Stimulated activated CD4-positive, alpha-beta T cell treated with anti-CD3 and anti-CD28 coated beads, Interleukin-2, amount 100 ng/mL, for 48 hours (primary cell): ENCODE results near the gene KPNA1.
A peak's percentile ranks its signal among the peaks of the same experiment; 100 is the strongest.
"Not testable (repeated sequence)": the region's sequence is repeated elsewhere in the genome, so short reads cannot be mapped to it uniquely, and the experiment has no call there.

Source experiments
- DNase-seq, 2 donors: peaks; one replicate each; pipeline ENCODE4 v3.0.0-alpha.2; 2020

KPNA1 gene

DNA sequence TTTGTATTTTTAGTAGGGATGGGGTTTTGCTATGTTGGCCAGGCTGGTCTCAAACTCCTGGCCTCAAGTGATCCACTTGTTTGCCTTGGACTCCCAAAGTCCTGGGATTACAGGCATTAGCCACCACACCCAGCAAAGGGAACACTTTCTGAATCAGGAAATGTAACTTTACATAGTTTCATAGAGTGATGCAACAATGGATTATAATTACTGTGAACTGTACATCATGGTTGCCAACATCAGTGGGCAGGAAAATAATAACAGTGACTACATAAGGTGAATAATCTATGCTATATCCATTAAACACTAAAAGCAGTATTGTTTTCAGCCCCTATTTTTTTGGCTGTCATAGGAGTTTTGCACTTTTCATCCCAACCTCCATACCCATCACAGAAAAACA is 5.0 kb upstream of the KPNA1 start:
- DNase-seq, result no peak

DNA sequence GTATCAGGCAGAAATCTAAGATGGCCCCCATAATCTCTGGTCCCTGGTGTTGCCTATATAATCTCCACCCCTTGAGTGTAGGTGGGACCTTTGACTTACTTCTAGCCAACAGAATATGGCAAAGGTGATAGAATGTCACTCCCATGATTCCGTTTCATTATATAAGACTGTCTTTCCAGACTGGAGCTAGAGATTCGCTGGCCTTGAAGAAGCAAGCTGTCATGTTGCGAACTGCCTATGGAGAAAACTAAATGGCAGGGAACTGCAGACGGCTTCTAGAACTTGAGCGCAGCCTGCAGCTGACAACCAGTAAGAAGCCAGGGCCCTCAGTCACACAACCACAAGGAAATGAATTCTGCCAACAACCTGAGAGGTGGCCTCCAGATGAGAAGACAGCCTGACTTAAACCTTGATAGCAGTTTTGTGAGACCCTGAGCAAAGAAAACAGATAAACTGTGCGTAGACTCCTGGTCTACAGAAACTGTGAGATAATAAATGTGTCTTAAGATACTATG is 2.2 kb upstream of the KPNA1 start:
- DNase-seq, result no peak

DNA sequence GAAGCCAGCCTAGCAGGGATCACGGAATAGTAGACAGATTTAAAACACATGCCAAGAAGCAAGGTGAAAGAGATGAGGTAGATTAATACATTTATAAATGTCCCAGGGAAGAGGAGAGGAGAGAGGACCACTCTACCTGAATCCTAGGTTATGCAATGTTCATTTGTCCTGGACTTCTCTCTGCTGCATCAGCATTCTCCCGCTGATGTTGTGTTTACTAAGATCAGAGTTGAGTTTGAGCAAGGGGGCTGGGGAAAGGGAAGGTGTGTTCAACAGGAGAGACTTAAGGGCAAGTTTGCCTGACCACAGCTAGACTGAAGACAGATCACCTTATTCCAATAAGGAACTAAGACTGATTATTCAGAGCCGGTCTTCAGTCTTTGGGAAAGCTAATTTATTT is 1.1 kb upstream of the KPNA1 start:
- DNase-seq, result no peak

DNA sequence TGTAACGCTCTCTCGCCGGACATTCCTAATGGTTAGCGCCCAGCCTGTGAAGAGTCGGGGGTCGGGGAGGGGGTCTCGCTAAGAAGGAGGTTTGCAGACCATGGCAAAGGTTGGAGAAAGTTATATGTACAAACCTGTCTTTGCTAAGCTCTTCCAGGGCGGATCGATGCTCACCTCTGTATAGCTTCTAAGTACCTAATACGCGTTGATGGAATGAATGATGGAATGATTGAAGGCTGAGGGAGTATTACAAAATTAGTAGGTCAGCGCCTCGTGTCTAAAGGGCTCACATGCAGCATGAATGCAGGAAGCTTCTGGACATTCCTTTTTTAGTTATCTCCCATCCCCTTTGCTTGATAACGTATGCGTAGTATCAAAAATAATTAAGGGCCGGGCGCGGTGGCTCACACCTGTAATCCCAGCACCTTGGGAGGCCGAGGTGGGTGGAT is 305 bp upstream of the KPNA1 start:
- DNase-seq, result no peak

DNA sequence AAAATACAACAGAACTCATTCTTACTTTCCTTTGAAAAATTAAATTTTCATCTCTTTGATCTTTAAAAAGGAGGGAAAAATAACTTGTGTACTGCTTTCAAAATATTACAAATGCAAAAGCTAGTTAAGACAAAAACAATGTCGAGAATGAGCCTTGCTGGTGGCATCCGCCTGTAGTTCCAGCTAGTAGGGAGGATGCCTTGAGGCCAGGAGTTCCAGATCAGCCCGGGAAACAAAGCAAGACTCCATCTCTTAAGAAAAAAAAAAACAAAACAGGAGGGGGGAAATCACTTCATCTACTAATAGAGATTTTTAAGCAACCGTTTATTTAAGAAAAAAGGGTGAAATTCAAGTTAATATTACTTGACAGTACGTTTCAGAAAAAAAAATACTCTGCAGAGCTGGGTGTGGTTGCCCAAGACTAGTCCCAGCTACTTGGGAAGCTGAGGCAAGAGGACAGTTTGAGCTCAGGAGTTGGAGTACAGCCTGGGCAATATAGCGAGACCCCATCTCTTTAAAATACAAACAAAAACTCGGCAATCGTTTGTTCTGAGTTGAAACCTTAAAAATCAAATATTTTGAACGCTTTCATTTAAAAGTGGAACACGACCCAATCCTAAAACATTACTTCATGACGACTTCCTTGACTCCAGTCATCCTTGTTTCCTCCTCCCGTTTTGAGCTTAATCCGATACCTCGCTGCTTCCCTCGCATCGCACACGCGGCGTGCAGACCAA is 1.2 kb downstream of the KPNA1 start:
- DNase-seq, result no peak

DNA sequence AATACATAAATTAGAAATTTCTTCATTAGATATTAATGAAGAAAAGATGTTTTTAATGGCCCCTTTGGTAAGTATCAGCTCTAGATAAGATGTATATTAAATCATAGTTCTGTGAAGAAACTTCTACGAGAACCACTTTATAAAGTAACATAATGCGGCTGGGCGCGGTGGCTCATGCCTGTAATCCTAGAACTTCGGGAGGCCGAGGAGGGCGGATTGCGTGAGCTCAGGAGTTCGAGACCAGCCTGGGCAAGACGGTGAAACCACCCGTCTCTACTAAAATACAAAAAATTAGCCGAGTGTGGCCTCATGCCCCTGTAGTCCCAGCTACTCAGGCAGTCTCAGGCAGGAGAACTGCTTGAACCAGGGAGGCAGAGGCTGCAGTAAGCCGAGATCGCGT is 2.5 kb downstream of the KPNA1 start:
- no peak for DNase-seq

DNA sequence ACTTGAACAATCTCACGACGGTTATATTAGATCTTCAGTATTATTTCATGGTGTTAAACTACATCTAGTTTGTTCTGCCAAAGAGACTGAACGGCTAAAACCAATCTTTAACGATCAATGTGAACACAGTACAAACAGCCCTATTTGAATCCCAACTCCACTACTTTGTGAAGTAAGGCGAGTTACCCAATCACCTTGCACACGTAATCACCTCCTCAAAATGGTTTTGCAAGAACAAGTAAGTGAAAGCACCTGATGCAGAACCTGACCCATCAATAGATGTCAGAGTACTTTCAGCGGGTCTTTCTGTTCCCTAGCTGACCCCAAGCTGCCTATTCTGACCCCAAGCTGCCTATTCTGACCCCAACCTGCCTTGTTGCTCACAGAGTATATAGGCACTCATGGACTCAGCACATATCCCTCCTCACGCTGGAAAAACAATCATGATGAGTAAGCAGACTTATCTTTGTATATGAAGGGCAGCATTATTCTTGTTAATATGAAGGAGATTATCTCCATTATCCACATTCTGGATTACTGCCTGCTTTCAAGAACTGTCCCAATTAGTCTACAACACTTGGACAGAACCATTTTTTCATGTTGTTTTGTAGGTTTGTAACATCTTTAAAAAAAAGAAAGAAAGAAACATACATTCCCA is 3.7 kb downstream of the KPNA1 start:
- DNase-seq, result no peak

DNA sequence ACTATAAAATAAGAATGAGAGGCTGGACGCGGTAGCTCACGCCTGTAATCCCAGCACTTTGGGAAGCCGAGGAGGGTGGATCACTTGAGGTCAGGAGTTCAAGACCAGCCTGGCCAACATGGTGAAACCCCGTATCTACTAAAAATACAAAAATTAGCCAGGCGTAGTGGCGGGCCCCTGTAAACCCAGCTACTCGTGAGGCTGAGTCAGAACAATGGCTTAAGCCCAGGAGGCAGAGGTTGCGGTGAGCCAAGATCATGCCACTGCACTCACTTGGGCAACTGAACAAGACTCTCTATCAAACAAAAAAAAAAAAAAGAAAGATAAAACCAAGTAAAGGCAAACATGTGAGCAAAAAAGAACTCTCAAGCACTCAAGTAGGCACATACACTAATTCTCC is 5.8 kb downstream of the KPNA1 start:
- not testable (repeated sequence) for DNase-seq

DNA sequence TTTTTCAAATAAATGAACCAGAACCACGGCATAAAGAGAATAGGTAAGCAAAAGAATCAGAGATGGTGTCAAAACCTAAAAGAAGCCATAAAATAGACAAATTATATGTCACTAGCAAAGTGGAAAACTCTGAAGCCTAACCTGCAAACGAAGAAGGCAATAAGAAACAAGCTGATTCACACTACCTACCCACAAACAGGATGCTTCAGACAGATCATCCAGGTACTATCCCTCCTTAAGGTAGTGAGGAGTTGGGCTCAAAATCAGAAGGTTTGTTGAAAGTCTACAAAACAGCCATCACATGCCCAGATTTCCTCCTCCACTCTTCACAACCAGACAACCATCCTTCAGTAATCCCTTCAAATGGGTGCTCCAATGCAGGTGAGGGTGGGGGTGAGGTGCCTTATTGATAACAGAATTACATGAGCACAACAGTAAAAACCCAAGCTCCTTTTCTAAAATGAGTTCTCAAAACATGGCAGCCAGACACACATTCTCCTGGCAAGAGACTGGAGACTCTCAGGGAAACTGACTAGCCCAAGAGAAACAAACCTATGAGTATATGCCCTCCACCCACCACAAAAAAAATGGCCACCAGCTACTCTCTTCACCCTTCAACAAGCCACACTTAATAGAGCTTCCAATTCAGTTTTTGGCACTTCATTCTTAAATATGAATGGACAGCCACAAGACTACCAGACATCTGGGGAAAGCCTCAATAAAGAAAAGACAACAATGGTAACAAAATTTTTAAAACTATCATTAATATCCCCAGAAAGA is 6.4 kb downstream of the KPNA1 start:
- DNase-seq, result no peak

DNA sequence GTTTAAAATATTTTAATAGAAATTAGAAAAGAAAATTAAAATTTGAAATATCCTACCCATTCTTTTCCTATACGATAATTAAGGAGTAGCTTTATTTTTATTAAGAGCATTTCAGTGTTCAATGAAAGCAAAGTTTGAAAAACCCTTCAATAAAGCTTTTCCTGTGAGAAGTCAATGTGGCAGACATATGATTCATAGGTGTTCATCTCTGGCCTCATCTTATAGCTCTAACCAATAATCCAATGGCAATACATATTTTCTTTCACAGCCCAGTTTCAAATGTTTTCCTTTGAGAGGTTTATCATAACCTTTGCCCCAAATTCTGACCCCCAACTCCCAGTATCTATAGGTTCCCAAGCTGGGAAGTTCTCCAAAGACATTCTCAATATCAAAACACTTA is 8.3 kb downstream of the KPNA1 start:
- no peak for DNase-seq

DNA sequence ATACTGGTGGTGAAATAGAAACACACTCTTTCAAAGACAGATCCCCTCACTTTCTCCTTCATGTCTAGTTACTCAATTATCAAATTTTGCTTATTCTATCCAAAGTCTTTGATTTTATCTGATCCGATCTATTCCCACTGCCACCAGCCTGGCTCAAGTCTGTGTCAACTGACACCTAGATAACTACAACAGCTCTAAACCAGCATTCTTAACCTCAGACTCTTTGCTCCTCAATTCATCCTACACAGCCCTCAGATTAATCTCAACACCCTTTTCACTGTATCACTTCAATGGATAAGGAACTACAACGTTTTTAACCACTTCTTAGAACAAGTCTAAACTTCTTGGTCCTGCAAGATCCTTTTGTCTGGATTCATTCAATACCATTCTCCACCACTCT is 9.1 kb downstream of the KPNA1 start:
- DNase-seq, result no peak

DNA sequence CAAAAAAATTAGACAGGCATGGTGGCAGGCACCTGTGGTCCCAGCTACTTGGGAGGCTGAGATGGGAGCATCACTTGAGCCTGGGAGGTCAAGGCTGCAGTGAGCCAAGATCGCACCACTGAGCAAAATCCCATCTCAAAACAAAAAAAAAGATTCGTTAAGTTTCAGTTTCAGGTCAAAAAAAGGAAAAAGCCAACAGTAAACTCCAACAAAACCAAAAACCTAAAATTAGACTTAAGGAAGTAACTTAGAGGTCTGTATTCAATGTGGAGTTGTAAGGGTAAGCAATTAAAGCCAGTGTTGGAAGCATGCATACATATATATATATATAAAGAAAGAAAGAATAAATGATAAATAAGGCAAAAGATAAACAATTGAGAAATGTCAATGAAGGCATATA is 11.8 kb downstream of the KPNA1 start:
- no peak for DNase-seq

DNA sequence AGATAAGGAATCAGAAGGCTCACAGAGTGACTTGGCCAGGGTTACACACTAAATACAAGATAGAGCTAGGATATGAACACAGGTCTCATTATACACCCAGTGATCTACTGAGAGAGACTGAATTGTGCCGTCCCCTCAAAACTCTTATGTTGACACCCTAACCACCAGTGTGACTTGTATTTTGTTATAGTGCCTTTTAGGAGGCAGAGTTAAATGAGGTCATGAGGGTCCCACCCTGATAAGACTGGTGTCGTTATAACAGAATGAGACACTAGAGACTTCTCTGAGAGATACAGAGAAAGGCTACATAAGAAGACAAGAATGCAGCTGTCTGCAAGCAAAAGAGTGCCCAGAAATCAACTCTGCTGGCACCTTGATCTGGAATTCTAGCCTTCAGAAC is 12.6 kb downstream of the KPNA1 start:
- no peak for DNase-seq

DNA sequence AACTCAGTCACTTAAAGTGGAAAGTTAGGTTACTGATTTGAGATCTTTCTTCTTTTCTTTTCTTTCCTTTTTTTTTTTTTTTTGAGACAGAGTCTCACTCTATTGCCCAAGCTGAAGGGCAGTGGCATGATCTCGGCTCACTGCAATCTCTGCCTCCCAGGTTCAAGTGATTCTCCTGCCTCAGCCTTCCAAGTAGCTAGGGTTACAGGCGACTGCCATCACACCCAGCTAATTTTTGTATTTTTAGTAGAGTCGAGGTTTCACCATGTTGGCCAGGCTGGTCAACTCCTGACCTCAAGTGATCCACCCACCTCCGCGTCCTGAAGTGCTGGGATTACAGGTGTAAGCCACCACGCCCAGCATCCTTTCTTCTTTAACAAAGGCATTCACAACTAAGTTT is 13.8 kb downstream of the KPNA1 start:
- DNase-seq, result not testable (repeated sequence)

DNA sequence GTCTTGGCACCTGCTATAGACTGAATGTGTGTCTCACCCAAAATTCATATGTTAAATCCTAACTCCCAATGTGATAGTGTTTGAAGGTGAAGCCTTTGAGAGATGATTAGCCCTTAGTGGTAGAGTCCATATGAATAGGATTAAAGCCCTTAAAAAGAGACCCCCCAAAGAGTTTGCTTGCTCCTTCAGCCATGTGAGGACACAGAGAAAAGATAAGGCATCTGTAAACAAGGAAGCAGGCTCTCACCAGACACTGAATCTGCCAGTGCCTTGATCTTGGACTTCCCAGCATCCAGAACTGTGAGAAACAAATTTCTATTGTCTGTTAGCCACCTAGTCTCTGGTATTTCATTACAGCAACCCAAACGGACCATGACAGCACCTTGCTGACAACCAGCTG is 16.6 kb downstream of the KPNA1 start:
- DNase-seq, result no peak

DNA sequence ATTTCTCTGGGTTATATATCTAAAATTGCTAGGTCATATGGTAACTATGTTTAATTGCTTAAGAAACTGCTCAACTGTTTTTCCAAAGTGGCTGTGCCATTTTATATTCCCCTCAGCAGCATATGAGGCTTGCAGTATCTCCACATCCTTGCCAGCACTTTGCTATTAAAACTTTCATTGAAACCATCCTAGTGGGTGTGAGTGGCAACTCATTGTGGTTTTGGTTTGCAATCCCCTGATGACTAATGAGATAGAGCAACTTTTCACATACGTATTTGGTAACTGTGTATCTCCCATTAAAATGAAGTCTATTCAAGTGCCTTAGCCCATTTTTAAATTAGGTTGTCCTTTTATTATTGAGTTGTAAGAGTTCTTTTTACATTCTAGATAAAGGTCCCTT is 17.3 kb downstream of the KPNA1 start:
- DNase-seq, result peak in 1 of 2 donors; percentile 28

DNA sequence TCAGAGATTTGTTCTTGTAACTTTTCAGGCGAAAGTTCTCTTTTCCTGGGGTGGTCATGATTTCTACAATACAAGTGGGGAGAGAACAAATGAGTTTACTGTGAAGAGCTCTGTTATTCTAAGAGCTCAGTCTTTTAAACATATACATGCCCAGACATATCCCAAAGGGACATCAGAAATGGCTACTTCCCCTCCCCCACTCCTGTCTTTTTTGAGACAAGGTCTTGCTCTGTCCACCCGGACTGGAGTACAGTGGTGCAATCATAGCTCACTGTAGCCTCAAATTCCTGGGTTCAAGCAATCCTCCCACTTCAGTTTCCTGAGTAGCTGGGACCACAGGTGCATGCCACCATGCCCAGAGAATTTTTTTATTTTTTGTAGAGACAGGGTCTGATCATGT is 18.2 kb downstream of the KPNA1 start:
- DNase-seq, result no peak

DNA sequence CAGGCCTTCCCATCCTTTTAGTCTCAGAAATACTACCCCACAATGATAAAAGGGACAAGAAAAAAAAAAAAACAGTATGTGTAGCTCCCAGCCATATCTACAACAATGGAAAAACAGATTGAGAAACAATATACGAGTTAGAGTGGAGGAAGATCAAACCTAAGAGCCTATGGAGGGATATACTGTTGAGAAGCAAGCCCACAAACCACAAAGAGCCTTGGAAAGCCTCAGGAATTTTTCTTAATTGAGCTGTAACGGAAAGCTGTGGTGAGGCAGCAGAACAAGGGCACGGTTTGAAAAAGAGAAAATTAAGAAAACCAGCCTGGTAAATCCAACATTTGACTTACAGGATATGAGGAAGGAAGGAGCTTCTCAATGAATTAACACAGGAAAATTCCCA is 21.4 kb downstream of the KPNA1 start:
- DNase-seq, result no peak

DNA sequence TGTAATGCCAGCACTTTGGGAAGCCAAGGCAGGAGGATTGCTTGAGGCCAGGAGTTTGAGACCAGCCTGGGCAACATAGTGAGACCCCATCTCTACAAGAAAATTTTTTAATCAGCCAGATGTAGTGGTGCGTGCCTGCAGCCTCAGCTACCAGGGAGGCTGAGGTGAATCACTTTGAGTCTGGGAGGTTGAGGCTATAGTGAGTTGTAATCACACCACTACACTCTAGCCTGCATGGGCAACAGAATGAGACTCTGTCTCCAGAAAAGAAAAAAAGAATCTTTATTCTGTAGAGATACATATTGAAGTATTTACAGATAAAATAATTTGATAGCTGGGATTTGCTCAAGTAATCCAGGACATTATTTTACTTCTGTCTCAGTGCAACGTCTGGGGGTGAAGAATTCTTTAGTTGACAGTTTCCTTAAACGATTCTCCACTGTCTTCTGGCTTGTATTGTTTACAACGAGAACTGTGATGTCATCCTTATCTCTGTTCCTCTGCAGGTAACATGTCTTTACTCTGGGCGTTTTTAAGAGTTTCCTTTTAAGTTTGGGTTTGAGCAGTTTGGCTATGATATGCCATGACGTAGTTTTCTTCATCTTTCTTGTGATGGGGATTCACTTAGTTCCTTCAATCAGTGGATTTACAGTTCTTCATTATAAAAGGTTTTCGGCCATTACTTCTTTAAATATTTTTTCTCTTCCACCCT is 26.3 kb downstream of the KPNA1 start:
- DNase-seq, result no peak

DNA sequence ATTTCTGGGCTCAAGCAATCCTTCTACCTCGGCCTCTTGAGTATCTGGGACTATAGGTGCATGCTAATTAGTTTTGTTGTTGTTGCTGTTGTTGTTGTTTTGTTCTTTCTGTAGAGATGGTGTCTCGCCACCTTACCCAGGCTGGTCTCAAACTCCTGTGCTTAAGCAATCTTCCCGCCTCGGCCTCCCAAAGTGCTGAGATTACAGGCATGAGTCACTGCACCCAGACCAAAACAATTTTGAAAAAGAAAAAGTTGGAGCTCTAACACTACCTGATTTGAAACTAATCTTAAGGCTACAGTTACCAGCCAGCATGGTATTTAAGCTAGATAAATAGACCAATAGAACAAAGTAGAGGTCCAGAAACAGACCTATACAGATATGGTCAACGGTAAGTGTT is 29.8 kb downstream of the KPNA1 start:
- DNase-seq, result no peak

DNA sequence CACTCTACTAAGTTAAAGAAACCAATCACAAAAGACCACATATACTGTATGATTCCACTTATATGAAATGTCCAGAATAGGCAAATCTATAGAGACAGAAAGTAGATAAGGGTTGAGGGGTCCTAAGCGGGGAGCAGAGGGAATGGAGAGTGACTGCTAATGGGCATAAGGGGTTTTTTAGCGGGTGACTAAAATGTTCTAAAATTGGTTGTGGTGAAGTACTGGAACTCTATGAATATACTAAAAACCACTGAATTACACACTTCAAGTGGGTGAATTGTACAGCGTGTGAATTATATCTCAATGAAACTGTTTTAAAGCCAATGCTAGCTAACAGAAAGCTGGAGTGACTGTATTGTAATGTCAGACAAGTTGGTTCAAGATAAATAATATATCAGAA is 33.3 kb downstream of the KPNA1 start:
- DNase-seq, result no peak

DNA sequence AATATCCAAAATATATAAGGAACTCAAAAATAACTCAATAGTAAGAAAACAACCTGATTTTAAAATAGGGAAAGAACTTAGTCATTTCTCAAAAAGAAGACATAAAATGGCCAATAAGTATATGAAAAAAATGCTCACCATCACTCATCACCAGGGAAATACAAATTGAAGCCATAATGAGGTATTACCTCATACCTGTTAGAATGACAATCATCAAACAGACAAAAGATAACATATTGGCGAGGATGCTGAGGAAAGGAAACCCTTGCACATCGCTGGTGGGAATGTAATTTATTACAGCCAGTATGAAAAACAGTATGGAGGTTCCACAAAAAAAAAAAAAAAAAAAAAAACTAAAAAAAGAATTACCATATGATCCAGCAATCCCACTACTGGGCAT is 38.2 kb downstream of the KPNA1 start:
- DNase-seq, result no peak

DNA sequence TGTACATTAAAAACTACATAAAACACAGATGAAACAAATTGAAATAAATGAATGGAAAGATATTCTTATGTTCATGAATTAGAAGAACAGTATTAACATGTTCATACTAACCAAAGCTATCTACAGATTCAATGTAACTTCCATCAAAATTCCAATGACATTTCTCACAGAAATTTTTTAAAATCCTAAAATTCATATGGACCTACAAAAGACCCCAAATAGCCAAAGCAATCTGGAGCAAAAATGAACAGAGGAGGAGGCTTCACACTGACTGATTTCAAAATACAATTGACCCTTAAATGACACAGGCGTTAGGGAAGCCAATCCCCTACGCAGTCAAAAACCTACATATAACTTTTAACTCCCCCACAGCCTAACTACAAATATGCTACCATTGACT is 39.4 kb downstream of the KPNA1 start:
- DNase-seq, result no peak
